Body of pancreas (tissue), 4 donors: Measurements from ENCODE around the gene VWA2. TPM values are rescaled to one million over a fixed set of nuclear protein-coding genes. Genes with fewer than 3 reads are reported as not detected.

Source experiments
- ATAC-seq: fragments of 150-250 bp; one replicate; pipeline ENCODE4 v1.9.1; 2016
- DNase-seq, 4 donors: peaks; one replicate each; pipeline ENCODE4 v3.0.0-alpha.2; 2019
- H3K27ac ChIP-seq, 4 donors: fragments of 200-600 bp; sonication (generic); 1 replicate in 3 of 4; 2 replicates in 1 of 4; pipeline versions ENCODE4 v1.5.1 to v1.6.1; 2016 to 2019; ENCODE audit warnings: mild to moderate bottlenecking in 1 of 4, mixed read lengths in 1 of 4, moderate library complexity in 1 of 4
- H3K27me3 ChIP-seq, 2 donors: fragments of 200-600 bp; sonication (generic); one replicate each; pipeline ENCODE4 v1.6.0; 2016; ENCODE audit warnings: mild to moderate bottlenecking in 1 of 2
- H3K36me3 ChIP-seq, 2 donors: fragments of 200-600 bp; sonication (generic); replicated peaks in 1 of 2; 2 replicates each; pipeline ENCODE4 v1.5.1; 2016; ENCODE audit warnings: low read depth in 2 of 2; ENCODE audit not compliant: insufficient read depth in 1 of 2
- H3K4me1 ChIP-seq: fragments of 200-600 bp; sonication (generic); one replicate; pipeline ENCODE4 v1.6.0; 2016
- H3K4me3 ChIP-seq, 2 donors: fragments of 200-600 bp; sonication (generic); 1 replicate in 1 of 2; 2 replicates in 1 of 2; pipeline ENCODE4 v1.5.1; 2016 to 2019
- H3K9me3 ChIP-seq, 3 donors: fragments of 200-600 bp; sonication (generic); 1 replicate in 2 of 3; 2 replicates in 1 of 3; pipeline ENCODE4 v1.5.1; 2016
- POLR2A ChIP-seq, 3 donors: fragments of 450-650 bp; IDR thresholded peaks; one replicate each; pipeline ENCODE4 v1.6.1; 2016; ENCODE audit warnings: antibody characterized with exemption in 3 of 3, mild to moderate bottlenecking in 2 of 3
- WGBS, 2 donors: methylation state at CpG; one replicate each; pipeline ENCODE4 v1.1.5; 2017; 5-methylcytosine and 5-hydroxymethylcytosine counted together
- intact Hi-C: fragments of 100-400 bp; cut with DNase I; formaldehyde crosslinking; loops from one replicate; pipeline ENCODE4 v1.15.1; 2023
- total RNA-seq, 2 donors: library from RNA; depleted of rRNA; stranded (reverse); fragments of >200 nt; gene quantifications; one replicate each; pipeline ENCODE4 v1.1.0, GENCODE V29; 2016
- TF ChIP-seq, protein P1 (sequence below), 7 experiments: fragments of 450-650 bp in 4 of 7; fragments of 200-600 bp in 3 of 7; sonication (generic) in 3 of 7; IDR thresholded peaks; one replicate each; pipeline ENCODE4 v1.5.1; 2016 to 2019; ENCODE audit warnings: antibody characterized with exemption in 7 of 7

Gene VWA2
- total RNA-seq, 2 donors from 2014 or later, result 10.5 to 15.3 TPM

DNA sequence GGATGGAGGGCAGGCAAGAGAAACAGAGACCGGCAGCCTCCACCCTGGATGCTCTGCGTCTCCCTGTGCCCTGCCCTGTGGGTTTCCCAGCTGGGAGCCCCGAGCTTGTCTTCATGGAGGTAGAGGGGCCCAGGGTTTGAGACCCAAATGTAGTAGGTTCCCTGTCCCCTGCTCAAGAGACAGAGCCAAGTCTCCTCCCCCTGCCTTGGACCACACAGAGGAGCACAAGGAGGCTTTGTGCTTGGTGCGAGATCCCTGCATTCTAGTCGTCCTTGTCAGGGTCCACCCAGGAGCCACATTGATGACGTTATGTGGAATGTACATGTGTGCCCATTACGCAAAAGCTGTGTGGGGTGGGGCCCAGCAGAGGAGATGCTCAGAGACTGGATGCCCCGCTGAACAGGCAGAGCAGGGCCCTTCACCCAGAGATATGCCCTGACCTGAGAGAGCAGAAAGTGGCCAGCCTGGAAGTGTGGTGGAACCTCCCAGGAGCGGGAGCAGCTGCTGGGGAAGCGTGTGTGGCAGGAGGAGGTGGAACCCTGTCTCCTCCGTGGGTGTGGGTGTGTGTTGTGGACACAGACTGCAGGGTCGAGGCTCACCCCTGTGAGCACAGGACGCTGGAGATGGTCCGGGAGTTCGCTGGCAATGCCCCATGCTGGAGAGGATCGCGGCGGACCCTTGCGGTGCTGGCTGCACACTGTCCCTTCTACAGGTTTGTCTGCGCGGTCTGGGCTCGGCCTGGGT is 39.3 kb downstream of the VWA2 start:
- no peaks in the 10 kb centered on the region for H3K36me3 ChIP-seq
- H3K4me1 ChIP-seq, result no peaks in the 10 kb centered on the region
- H3K4me3 ChIP-seq, result no peak overlapping the region
- DNase-seq (peak in 1 of 4 donors; percentile 4), ATAC-seq (no peak)
- WGBS, 2 donors, result 83 to 88% methylated on average over 12 to 19 of the region's 22 CpGs
- H3K27me3 ChIP-seq, result no peaks in the 10 kb centered on the region
- no peaks in the 10 kb centered on the region for H3K9me3 ChIP-seq
- no peak overlapping the region for H3K27ac ChIP-seq
- intact Hi-C loops, result no loop called here
- TF ChIP-seq POLR2A (IDR thresholded peaks at IDR 0.05), result no peak
- TF ChIP-seq, protein P1, sequence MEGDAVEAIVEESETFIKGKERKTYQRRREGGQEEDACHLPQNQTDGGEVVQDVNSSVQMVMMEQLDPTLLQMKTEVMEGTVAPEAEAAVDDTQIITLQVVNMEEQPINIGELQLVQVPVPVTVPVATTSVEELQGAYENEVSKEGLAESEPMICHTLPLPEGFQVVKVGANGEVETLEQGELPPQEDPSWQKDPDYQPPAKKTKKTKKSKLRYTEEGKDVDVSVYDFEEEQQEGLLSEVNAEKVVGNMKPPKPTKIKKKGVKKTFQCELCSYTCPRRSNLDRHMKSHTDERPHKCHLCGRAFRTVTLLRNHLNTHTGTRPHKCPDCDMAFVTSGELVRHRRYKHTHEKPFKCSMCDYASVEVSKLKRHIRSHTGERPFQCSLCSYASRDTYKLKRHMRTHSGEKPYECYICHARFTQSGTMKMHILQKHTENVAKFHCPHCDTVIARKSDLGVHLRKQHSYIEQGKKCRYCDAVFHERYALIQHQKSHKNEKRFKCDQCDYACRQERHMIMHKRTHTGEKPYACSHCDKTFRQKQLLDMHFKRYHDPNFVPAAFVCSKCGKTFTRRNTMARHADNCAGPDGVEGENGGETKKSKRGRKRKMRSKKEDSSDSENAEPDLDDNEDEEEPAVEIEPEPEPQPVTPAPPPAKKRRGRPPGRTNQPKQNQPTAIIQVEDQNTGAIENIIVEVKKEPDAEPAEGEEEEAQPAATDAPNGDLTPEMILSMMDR (IDR thresholded peaks at IDR 0.05), result no peak

- Histone ChIP-seq H3K27me3 (no peaks in the 10 kb centered on the region), H3K27ac (no peak overlapping the region), H3K9me3 (no peaks in the 10 kb centered on the region), H3K4me1 (no peaks in the 10 kb centered on the region), H3K4me3 (no peak overlapping the region), H3K36me3 (no peaks in the 10 kb centered on the region)
- WGBS, 2 donors, result 59 to 67% methylated on average over 3 to 4 of the region's 4 CpGs
- ATAC-seq (no peak), DNase-seq (no peak)
- intact Hi-C loops, result no loop called here
- no peak for TF ChIP-seq POLR2A (IDR thresholded peaks at IDR 0.05)
- TF ChIP-seq, protein P1 (IDR thresholded peaks at IDR 0.05), result no peak
Measured at GRCh38 chr10:114278884-114279191, 39.8 kb downstream of the VWA2 start.

DNA sequence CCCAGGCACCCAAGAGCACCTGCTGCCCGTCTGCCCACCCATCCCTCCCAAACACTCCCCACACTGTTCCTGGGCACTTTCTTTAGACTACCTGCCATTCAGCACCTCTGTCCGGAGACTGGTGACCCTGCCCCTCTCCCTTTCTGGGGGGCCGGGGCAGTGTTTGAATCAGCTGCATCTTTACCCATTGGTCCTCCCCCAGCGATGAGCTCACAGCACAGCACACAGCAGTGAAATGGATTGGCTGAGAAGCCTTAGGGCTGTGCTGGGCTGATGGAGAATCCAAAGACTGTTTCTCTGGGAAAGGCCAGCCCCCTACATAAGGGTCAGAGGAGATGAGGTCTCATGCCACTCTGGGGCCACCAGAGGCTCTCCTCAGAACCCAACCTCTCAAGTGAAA is 40.2 kb downstream of the VWA2 start:
- H3K27ac ChIP-seq, result no peak overlapping the region
- intact Hi-C loops, result no loop called here
- no peak for TF ChIP-seq POLR2A (IDR thresholded peaks at IDR 0.05)
- TF ChIP-seq, protein P1 (IDR thresholded peaks at IDR 0.05), result no peak
- 87 to 94% methylated on average over 3 to 4 of the region's 4 CpGs for WGBS, 2 donors
- no peaks in the 10 kb centered on the region for H3K36me3 ChIP-seq
- no peaks in the 10 kb centered on the region for H3K9me3 ChIP-seq
- H3K4me3 ChIP-seq, result no peak overlapping the region
- DNase-seq (no peak), ATAC-seq (no peak)
- H3K27me3 ChIP-seq, result no peaks in the 10 kb centered on the region
- no peaks in the 10 kb centered on the region for H3K4me1 ChIP-seq

GRCh38 chr10:114279901-114280644 is 41.0 kb downstream of the VWA2 start:
- Histone ChIP-seq H3K36me3 (no peaks in the 10 kb centered on the region), H3K9me3 (no peaks in the 10 kb centered on the region), H3K27me3 (no peaks in the 10 kb centered on the region), H3K27ac (no peak overlapping the region), H3K4me3 (no peak overlapping the region), H3K4me1 (no peaks in the 10 kb centered on the region)
- intact Hi-C loops, result no loop called here
- ATAC-seq, result no peak
- no peak for TF ChIP-seq POLR2A (IDR thresholded peaks at IDR 0.05)
- TF ChIP-seq, protein P1 (IDR thresholded peaks at IDR 0.05), result no peak
- DNase-seq, result peak in 2 of 4 donors; percentile 6 to 10
- 71 to 78% methylated on average over 8 of the region's 8 CpGs for WGBS, 2 donors
